ENCODE measurements around the gene ARR3.
"Not testable (repeated sequence)": the region's sequence is repeated elsewhere in the genome, so short reads cannot be mapped to it uniquely, and the experiment has no call there.

The ARR3 gene

GRCh38 chrX:70280573-70280972 lies 12.4 kb downstream of the ARR3 start:
- no peak for DNase-seq (ENCODE audit: low spot score)

GRCh38 chrX:70281951-70282350 lies 13.8 kb downstream of the ARR3 start, which contains the start of gene RAB41:
Gene RAB41 (plus strand): TSS chrX:70282172. CDS start chrX:70282218, 46 bp downstream.
- DNase-seq (ENCODE audit: low spot score) = no peak

DNA sequence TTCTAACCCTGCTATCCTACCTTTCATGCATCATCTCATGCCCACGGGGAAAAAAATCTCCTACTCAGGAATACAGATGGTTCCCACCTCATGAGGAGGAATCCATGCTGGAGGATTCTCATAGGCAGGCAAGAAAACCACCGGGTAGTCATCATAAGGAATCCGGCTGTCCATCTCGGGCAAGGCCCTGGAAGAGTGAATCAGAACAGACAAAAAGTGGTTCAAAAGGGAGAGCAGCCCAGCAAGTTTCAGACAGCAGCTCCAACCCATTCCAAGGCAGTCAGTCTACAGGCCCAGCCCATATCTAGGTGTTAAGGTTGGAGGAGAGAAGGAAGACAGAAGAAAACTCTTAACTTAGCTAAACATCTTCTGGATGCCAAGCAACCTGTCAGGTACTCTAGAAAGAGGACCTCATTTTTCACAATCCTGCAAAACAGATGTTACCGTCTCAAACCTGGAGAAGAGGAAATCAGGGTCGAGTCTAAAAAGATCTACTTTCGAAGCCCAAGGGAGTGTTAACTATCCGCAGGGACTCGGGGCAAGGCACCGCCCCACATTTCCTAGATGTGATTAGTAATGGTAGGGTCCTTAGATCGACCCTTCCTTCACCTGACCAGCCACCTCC lies 21.1 kb downstream of the ARR3 start:
- DNase-seq (ENCODE audit: low spot score) = no peak

- peak; percentile 88 for DNase-seq (ENCODE audit: low spot score)
These were observed 21.9 kb downstream of the ARR3 start, which contains the start of the genes KIF4A and PDZD11 for GRCh38 chrX:70289793-70290770. Gene KIF4A (plus strand): TSS chrX:70290104. CDS start chrX:70290459, 355 bp downstream. Gene PDZD11 (minus strand): TSS chrX:70289927. CDS start chrX:70289341, 586 bp downstream.

DNA sequence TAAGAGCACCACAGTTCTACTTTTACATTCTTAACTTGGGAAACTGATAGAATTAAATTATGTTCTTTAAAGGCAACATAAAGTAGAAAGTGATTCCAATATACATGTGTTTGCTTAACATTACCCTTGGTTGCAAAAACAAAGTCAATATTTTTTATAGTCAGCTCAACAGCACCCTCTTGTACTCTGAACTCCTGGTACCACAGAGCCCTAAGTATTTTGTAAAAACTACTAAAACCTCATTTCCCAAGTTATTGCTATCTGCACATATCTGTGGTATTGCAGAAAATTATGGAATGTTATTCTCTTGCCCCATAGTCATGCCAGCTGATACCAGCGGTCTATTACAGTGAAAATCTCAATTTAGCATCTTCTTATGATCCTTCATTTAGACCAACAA lies 24.7 kb downstream of the ARR3 start:
- DNase-seq (ENCODE audit: low spot score) = no peak

- no peak for DNase-seq (ENCODE audit: low spot score)
These were observed 25.5 kb downstream of the ARR3 start for GRCh38 chrX:70293621-70294020.

DNA sequence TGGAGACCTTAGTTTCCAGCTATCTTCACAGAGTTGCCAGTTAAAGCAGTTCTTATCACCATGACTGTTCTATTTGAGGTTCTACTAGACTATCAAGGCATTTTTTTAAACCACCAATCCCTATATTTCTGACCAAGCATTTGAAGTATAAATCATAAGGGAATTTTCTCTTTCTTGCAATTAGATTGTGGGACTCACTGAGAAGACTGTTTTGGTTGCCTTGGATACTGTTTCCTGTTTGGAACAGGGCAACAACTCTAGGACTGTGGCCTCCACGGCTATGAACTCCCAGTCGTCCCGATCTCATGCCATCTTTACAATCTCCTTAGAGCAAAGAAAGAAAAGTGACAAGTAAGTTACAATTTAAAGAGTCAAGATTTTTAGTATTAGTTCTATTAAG lies 33.6 kb downstream of the ARR3 start:
- DNase-seq (ENCODE audit: low spot score) = no peak

DNA sequence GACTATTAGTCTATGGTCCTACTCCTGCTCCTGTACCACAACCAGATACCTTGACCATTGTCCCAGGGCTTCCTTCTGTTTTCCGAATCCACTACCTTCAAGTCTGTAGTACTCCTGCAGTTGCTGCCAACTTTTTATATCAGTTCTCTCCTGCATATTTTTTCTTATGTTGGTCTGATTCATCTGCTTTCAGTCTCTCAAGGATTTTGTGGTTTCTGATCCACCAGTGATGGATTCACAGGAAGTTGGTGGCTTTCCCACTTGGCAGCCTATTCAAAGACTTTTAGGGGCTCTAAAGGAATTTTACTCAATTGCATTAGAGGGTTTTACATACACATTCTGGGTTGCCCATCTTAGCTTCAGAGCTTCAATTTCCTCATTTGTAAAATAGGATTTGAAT lies 45.4 kb downstream of the ARR3 start:
- DNase-seq (ENCODE audit: low spot score) = no peak

DNA sequence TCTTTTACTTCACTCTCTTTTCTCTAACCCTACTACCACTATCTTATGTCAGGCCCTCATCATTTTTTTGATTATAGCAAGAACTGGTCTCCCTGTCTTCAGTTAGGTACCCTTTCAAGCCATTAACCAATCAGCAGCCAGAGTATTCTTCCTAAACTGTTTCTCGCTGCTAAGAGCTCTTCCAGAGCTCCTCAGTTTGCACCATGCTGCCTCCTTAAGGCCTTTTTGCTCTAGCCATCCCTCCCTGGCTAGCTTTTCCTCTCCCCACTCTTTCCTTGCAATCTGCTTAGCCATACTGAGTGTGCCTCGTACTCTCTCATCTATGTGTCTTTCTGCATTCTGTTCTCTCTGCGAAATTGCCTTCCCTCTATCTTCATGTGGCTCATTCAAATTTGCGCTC lies 54.6 kb downstream of the ARR3 start:
- no peak for DNase-seq (ENCODE audit: low spot score)

GRCh38 chrX:70323628-70324027 lies 55.5 kb downstream of the ARR3 start:
- not testable (repeated sequence) for DNase-seq (ENCODE audit: low spot score)

DNA sequence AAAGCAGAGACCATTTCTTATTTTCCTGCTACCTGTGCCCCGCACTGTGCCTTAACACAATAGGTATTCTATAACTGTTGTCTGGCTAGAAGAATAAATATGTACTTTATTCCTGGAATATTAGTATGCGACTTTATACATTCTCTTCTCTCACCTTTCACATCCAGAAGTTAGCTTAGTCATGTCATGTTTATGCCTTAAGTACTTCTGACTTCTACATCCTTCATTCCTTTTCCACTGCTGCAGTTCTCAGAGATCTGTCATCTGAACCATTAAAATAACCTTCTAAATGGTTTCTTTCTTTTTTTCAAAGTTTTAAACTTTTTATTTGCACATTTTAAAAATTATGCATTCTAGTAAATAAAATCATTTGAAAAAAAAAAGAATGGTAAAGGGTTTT lies 56.2 kb downstream of the ARR3 start:
- no peak for DNase-seq (ENCODE audit: low spot score)

DNA sequence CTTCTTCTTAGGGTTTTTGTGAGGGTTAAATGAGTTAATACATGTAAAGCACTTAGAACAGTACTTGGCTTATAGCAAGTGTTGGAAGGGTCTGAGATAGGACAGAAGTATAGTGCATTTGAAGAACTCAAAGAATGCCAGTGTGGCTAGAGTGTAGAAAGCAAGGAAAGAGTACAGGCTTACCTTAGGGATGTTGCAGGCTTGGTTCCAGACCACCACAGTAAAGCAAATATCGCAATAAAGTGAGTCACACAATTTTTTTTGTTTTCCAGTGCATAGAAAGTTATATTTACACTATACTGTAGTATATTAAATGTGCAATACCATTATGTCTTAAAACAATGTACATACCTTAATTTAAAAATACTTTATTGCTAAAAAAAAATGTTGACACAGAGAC lies 63.0 kb downstream of the ARR3 start:
- no peak for DNase-seq (ENCODE audit: low spot score)
